ENCODE measurements around the gene ARHGEF3.

The ARHGEF3 gene

GRCh38 chr3:56754741-56755417 lies 46.9 kb downstream of the ARHGEF3 start:
- no peaks in the 10 kb centered on the region for H3K4me1 ChIP-seq (ENCODE audit: control insufficient read depth, insufficient read depth, low read length)
- no peaks in the 10 kb centered on the region for H3K27me3 ChIP-seq (ENCODE audit: control insufficient read depth, insufficient read depth, low read length)
- peak overlapping the region; percentile 43 for H3K4me3 ChIP-seq (ENCODE audit: low read length)
- H3K9ac ChIP-seq (ENCODE audit: low read length), result no peak overlapping the region
- peaks cover 5% of the 10 kb centered on the region for H3K36me3 ChIP-seq (ENCODE audit: control insufficient read depth, insufficient read depth, low read length)
- H3K27ac ChIP-seq (ENCODE audit: low read depth, low read length), result no peak overlapping the region

GRCh38 chr3:56753206-56753820 lies 48.4 kb downstream of the ARHGEF3 start:
- Histone ChIP-seq H3K36me3 (ENCODE audit: control insufficient read depth, insufficient read depth, low read length) (peaks cover 5% of the 10 kb centered on the region), H3K27me3 (ENCODE audit: control insufficient read depth, insufficient read depth, low read length) (no peaks in the 10 kb centered on the region), H3K9ac (ENCODE audit: low read length) (no peak overlapping the region), H3K4me3 (ENCODE audit: low read length) (no peak overlapping the region), H3K27ac (ENCODE audit: low read depth, low read length) (no peak overlapping the region), H3K4me1 (ENCODE audit: control insufficient read depth, insufficient read depth, low read length) (no peaks in the 10 kb centered on the region)

GRCh38 chr3:56751056-56751707 lies 50.6 kb downstream of the ARHGEF3 start:
- Histone ChIP-seq H3K27ac (ENCODE audit: low read depth, low read length) (no peak overlapping the region), H3K4me3 (ENCODE audit: low read length) (no peak overlapping the region), H3K4me1 (ENCODE audit: control insufficient read depth, insufficient read depth, low read length) (no peaks in the 10 kb centered on the region), H3K27me3 (ENCODE audit: control insufficient read depth, insufficient read depth, low read length) (no peaks in the 10 kb centered on the region), H3K36me3 (ENCODE audit: control insufficient read depth, insufficient read depth, low read length) (peaks cover 7% of the 10 kb centered on the region), H3K9ac (ENCODE audit: low read length) (no peak overlapping the region)

- Histone ChIP-seq H3K4me3 (ENCODE audit: low read length) (no peak overlapping the region), H3K27me3 (ENCODE audit: control insufficient read depth, insufficient read depth, low read length) (no peaks in the 10 kb centered on the region), H3K36me3 (ENCODE audit: control insufficient read depth, insufficient read depth, low read length) (peaks cover 21% of the 10 kb centered on the region), H3K27ac (ENCODE audit: low read depth, low read length) (no peak overlapping the region), H3K4me1 (ENCODE audit: control insufficient read depth, insufficient read depth, low read length) (no peaks in the 10 kb centered on the region), H3K9ac (ENCODE audit: low read length) (no peak overlapping the region)
Measured at GRCh38 chr3:56748663-56749231, 53.0 kb downstream of the ARHGEF3 start.

- no peak overlapping the region for H3K9ac ChIP-seq (ENCODE audit: low read length)
- no peak overlapping the region for H3K27ac ChIP-seq (ENCODE audit: low read depth, low read length)
- no peaks in the 10 kb centered on the region for H3K4me1 ChIP-seq (ENCODE audit: control insufficient read depth, insufficient read depth, low read length)
- H3K36me3 ChIP-seq (ENCODE audit: control insufficient read depth, insufficient read depth, low read length), result peaks cover 16% of the 10 kb centered on the region
- no peak overlapping the region for H3K4me3 ChIP-seq (ENCODE audit: low read length)
- H3K27me3 ChIP-seq (ENCODE audit: control insufficient read depth, insufficient read depth, low read length), result no peaks in the 10 kb centered on the region
Measured at GRCh38 chr3:56747150-56747549, 54.6 kb downstream of the ARHGEF3 start.

GRCh38 chr3:56744016-56744415 lies 57.7 kb downstream of the ARHGEF3 start:
- H3K4me1 ChIP-seq (ENCODE audit: control insufficient read depth, insufficient read depth, low read length), result no peaks in the 10 kb centered on the region
- no peak overlapping the region for H3K27ac ChIP-seq (ENCODE audit: low read depth, low read length)
- no peaks in the 10 kb centered on the region for H3K27me3 ChIP-seq (ENCODE audit: control insufficient read depth, insufficient read depth, low read length)
- H3K36me3 ChIP-seq (ENCODE audit: control insufficient read depth, insufficient read depth, low read length), result peaks cover 16% of the 10 kb centered on the region
- no peak overlapping the region for H3K4me3 ChIP-seq (ENCODE audit: low read length)
- no peak overlapping the region for H3K9ac ChIP-seq (ENCODE audit: low read length)

GRCh38 chr3:56742887-56743286 lies 58.9 kb downstream of the ARHGEF3 start:
- Histone ChIP-seq H3K27ac (ENCODE audit: low read depth, low read length) (no peak overlapping the region), H3K36me3 (ENCODE audit: control insufficient read depth, insufficient read depth, low read length) (peaks cover 16% of the 10 kb centered on the region), H3K4me1 (ENCODE audit: control insufficient read depth, insufficient read depth, low read length) (no peaks in the 10 kb centered on the region)

GRCh38 chr3:56739036-56739435 lies 62.7 kb downstream of the ARHGEF3 start:
- peaks cover 3% of the 10 kb centered on the region for H3K36me3 ChIP-seq (ENCODE audit: control insufficient read depth, insufficient read depth, low read length)
- H3K27ac ChIP-seq (ENCODE audit: low read depth, low read length), result no peak overlapping the region

More at GRCh38 chr3:56742887-56743286, 58.9 kb downstream of the ARHGEF3 start:
- Histone ChIP-seq H3K27me3 (ENCODE audit: control insufficient read depth, insufficient read depth, low read length) (no peaks in the 10 kb centered on the region), H3K4me3 (ENCODE audit: low read length) (no peak overlapping the region), H3K9ac (ENCODE audit: low read length) (no peak overlapping the region)

GRCh38 chr3:56737006-56737405 lies 64.7 kb downstream of the ARHGEF3 start:
- Histone ChIP-seq H3K27me3 (ENCODE audit: control insufficient read depth, insufficient read depth, low read length) (no peaks in the 10 kb centered on the region), H3K4me1 (ENCODE audit: control insufficient read depth, insufficient read depth, low read length) (no peaks in the 10 kb centered on the region), H3K36me3 (ENCODE audit: control insufficient read depth, insufficient read depth, low read length) (peaks cover 2% of the 10 kb centered on the region), H3K4me3 (ENCODE audit: low read length) (no peak overlapping the region), H3K9ac (ENCODE audit: low read length) (no peak overlapping the region), H3K27ac (ENCODE audit: low read depth, low read length) (no peak overlapping the region)

More at GRCh38 chr3:56739036-56739435, 62.7 kb downstream of the ARHGEF3 start:
- Histone ChIP-seq H3K4me1 (ENCODE audit: control insufficient read depth, insufficient read depth, low read length) (no peaks in the 10 kb centered on the region), H3K4me3 (ENCODE audit: low read length) (no peak overlapping the region), H3K27me3 (ENCODE audit: control insufficient read depth, insufficient read depth, low read length) (no peaks in the 10 kb centered on the region), H3K9ac (ENCODE audit: low read length) (no peak overlapping the region)

- Histone ChIP-seq H3K27ac (ENCODE audit: low read depth, low read length) (no peak overlapping the region), H3K4me3 (ENCODE audit: low read length) (no peak overlapping the region), H3K27me3 (ENCODE audit: control insufficient read depth, insufficient read depth, low read length) (no peaks in the 10 kb centered on the region), H3K4me1 (ENCODE audit: control insufficient read depth, insufficient read depth, low read length) (no peaks in the 10 kb centered on the region), H3K9ac (ENCODE audit: low read length) (no peak overlapping the region), H3K36me3 (ENCODE audit: control insufficient read depth, insufficient read depth, low read length) (peaks cover 18% of the 10 kb centered on the region)
Measured at GRCh38 chr3:56732109-56732508, 69.6 kb downstream of the ARHGEF3 start.

GRCh38 chr3:56725175-56725574 lies 76.6 kb downstream of the ARHGEF3 start:
- no peak overlapping the region for H3K27ac ChIP-seq (ENCODE audit: low read depth, low read length)
- no peaks in the 10 kb centered on the region for H3K4me1 ChIP-seq (ENCODE audit: control insufficient read depth, insufficient read depth, low read length)
- no peaks in the 10 kb centered on the region for H3K27me3 ChIP-seq (ENCODE audit: control insufficient read depth, insufficient read depth, low read length)
- peaks cover 11% of the 10 kb centered on the region for H3K36me3 ChIP-seq (ENCODE audit: control insufficient read depth, insufficient read depth, low read length)
- no peak overlapping the region for H3K4me3 ChIP-seq (ENCODE audit: low read length)
- no peak overlapping the region for H3K9ac ChIP-seq (ENCODE audit: low read length)

GRCh38 chr3:56724676-56725075 lies 77.1 kb downstream of the ARHGEF3 start:
- Histone ChIP-seq H3K4me1 (ENCODE audit: control insufficient read depth, insufficient read depth, low read length) (no peaks in the 10 kb centered on the region), H3K9ac (ENCODE audit: low read length) (no peak overlapping the region), H3K4me3 (ENCODE audit: low read length) (no peak overlapping the region), H3K27me3 (ENCODE audit: control insufficient read depth, insufficient read depth, low read length) (no peaks in the 10 kb centered on the region), H3K36me3 (ENCODE audit: control insufficient read depth, insufficient read depth, low read length) (peaks cover 10% of the 10 kb centered on the region), H3K27ac (ENCODE audit: low read depth, low read length) (no peak overlapping the region)
